Activated naive CD8-positive, alpha-beta T cell treated with anti-CD3 and anti-CD28 coated beads, Interleukin-2, amount 50 U/mL, for 24 hours (primary cell): ENCODE data around the gene CCT2.

Experiments used
- ATAC-seq: fragments of 150-1000 bp; cut with Tn5 transposase; one replicate; pipeline ENCODE4 v1.10.0; 2021
- DNase-seq: peaks from one replicate; pipeline ENCODE4 v3.0.0; 2021
- H3K27ac Mint-ChIP-seq: one replicate; pipeline ENCODE4 v1.8.0; 2021; ENCODE audit warnings: mild to moderate bottlenecking, mixed read lengths
- H3K27me3 Mint-ChIP-seq: one replicate; pipeline ENCODE4 v1.8.0; 2021; ENCODE audit warnings: mixed read lengths
- H3K36me3 Mint-ChIP-seq: one replicate; pipeline ENCODE4 v1.8.0; 2021; ENCODE audit warnings: low read depth, mixed read lengths
- H3K4me1 Mint-ChIP-seq: one replicate; pipeline ENCODE4 v1.8.0; 2021; ENCODE audit warnings: mixed read lengths
- H3K4me3 Mint-ChIP-seq: one replicate; pipeline ENCODE4 v1.8.0; 2021; ENCODE audit warnings: mild to moderate bottlenecking, moderate library complexity, mixed read lengths
- H3K9me3 Mint-ChIP-seq: one replicate; pipeline ENCODE4 v1.8.0; 2021; ENCODE audit warnings: mixed read lengths

The CCT2 gene

GRCh38 chr12:69608114-69608513 lies 22.9 kb downstream of the CCT2 start:
- no peak overlapping the region for H3K4me3 Mint-ChIP-seq
- no peak overlapping the region for H3K27ac Mint-ChIP-seq
- no peak for DNase-seq
- H3K36me3 Mint-ChIP-seq = peaks cover 5% of the 10 kb centered on the region
- H3K9me3 Mint-ChIP-seq = no peaks in the 10 kb centered on the region
- no peak for ATAC-seq
- no peaks in the 10 kb centered on the region for H3K27me3 Mint-ChIP-seq
- no peaks in the 10 kb centered on the region for H3K4me1 Mint-ChIP-seq

DNA sequence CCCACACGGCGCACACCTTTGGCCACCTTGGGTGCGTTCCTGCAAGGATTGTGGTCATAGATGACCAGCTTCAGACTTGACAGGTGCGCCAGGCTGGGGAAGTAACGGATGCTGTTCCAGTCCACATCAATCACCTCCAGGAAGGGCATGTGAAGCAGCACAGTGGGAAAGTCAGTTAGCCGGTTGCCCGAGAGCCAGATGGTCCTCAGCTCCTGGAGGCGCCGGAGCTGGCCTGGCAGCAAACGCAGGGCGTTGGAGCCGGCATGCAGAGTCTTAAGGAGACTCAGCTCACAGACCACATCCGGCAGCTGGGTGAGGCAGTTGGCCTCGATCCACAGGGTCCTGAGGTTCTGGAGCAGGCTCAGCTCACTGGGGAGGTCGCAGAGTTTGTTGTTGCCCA lies 24.9 kb downstream of the CCT2 start:
- Mint-ChIP-seq H3K27ac (no peak overlapping the region), H3K27me3 (no peaks in the 10 kb centered on the region), H3K36me3 (no peaks in the 10 kb centered on the region), H3K4me1 (no peaks in the 10 kb centered on the region), H3K4me3 (no peak overlapping the region), H3K9me3 (no peaks in the 10 kb centered on the region)
- DNase-seq = no peak
- ATAC-seq = no peak

DNA sequence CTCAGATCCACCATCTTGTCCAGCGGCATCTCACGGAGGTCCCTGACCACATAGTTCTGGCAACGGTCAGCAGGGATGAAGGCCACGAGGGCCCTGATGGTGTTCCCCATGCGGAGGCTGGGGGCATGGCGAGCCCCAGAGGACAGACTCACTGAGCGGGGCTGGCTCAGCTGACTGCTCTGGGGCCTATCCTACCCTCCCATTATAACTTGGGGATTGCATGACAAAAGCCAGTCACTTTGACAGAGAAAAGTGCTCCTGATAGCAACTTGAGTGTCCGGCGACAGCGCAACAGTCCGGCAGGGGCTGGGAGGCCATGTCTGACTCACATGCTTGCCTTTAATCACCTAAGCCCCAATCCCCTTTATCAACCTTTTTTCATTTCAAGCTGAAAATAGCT lies 25.5 kb downstream of the CCT2 start, which contains the start of gene LRRC10:
Gene LRRC10 (minus strand): TSS at position 179 of the 400 bp plus-strand sequence. CDS start 69 bp downstream, at position 110.
- no peak for DNase-seq
- H3K36me3 Mint-ChIP-seq = no peaks in the 10 kb centered on the region
- peaks cover 3% of the 10 kb centered on the region for H3K27me3 Mint-ChIP-seq
- no peak for ATAC-seq
- no peaks in the 10 kb centered on the region for H3K4me1 Mint-ChIP-seq
- no peaks in the 10 kb centered on the region for H3K9me3 Mint-ChIP-seq
- H3K4me3 Mint-ChIP-seq = no peak within 1 kb of the TSS
- H3K27ac Mint-ChIP-seq = no peak within 1 kb of the TSS

DNA sequence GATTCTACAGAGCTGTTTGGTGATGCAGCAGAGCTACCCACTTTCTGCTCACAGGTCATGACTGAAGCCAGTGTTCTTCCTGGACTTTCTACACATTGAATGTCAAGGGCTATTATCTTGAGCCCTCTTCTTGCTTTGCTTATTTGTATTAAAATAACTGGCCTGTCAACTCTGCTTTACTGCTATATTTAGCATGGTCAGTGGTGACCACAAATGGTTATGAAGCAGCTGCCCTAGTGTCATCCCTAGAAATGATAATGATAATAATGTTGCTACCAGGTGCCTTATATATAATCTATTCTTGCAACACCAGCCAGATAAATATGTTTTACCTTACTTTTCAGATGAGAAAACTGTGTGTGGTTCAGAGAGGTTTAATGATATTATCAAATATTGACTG lies 28.1 kb downstream of the CCT2 start:
- H3K27me3 Mint-ChIP-seq = peaks cover 3% of the 10 kb centered on the region
- H3K4me1 Mint-ChIP-seq = no peaks in the 10 kb centered on the region
- H3K9me3 Mint-ChIP-seq = no peaks in the 10 kb centered on the region
- DNase-seq (no peak), ATAC-seq (no peak)
- H3K4me3 Mint-ChIP-seq = no peak overlapping the region
- no peak overlapping the region for H3K27ac Mint-ChIP-seq
- H3K36me3 Mint-ChIP-seq = no peaks in the 10 kb centered on the region

DNA sequence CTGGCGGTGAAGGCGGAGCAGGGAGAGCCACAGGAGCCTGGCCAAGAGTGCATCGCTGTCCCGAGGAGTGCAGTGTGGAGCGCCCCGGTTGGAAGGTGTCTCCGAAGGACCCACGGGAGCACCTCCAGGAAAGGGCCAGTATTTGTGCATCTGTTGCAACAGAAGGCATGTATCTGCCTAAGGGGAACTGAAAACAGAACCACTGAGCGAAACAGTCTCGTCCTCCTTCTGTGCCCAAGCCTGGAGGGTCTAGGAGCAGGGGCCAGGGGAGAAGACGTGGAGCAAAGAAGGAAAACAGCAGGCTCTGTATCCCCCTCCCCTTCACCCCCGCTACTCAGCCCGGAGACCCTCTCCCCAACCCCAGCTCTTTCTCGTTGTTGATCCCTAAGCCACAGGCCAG lies 30.8 kb downstream of the CCT2 start:
- Mint-ChIP-seq H3K27ac (no peak overlapping the region), H3K36me3 (no peaks in the 10 kb centered on the region), H3K4me3 (no peak overlapping the region), H3K4me1 (no peaks in the 10 kb centered on the region), H3K27me3 (peaks cover 5% of the 10 kb centered on the region), H3K9me3 (no peaks in the 10 kb centered on the region)
- DNase-seq = no peak
- no peak for ATAC-seq

DNA sequence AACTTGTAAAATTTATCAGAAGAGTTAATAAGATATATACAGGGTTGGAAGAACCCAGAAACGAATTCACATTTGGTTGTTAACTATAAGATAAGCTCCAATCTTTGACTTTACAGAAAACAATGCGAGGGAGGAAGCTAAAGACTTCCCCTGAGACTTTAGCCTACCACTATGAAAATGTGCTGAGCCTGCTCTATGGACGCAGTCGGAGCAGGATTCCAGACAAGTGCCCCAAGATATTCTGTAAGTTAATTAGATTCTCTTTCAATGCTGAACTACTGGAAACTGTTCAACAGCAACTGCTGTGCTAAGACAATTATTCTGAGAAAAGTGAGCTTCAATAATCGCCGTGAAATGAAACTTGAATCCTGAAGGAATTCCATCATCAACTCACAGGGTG lies 33.8 kb downstream of the CCT2 start:
- Mint-ChIP-seq H3K4me1 (no peaks in the 10 kb centered on the region), H3K36me3 (no peaks in the 10 kb centered on the region), H3K9me3 (no peaks in the 10 kb centered on the region), H3K27me3 (peaks cover 5% of the 10 kb centered on the region), H3K4me3 (no peak overlapping the region), H3K27ac (no peak overlapping the region)
- no peak for DNase-seq
- ATAC-seq = no peak

- no peak for DNase-seq
- Mint-ChIP-seq H3K27me3 (peaks cover 5% of the 10 kb centered on the region), H3K36me3 (no peaks in the 10 kb centered on the region), H3K4me3 (no peak overlapping the region), H3K4me1 (no peaks in the 10 kb centered on the region), H3K9me3 (no peaks in the 10 kb centered on the region), H3K27ac (no peak overlapping the region)
- no peak for ATAC-seq
These were observed 34.8 kb downstream of the CCT2 start for GRCh38 chr12:69620077-69620476.

DNA sequence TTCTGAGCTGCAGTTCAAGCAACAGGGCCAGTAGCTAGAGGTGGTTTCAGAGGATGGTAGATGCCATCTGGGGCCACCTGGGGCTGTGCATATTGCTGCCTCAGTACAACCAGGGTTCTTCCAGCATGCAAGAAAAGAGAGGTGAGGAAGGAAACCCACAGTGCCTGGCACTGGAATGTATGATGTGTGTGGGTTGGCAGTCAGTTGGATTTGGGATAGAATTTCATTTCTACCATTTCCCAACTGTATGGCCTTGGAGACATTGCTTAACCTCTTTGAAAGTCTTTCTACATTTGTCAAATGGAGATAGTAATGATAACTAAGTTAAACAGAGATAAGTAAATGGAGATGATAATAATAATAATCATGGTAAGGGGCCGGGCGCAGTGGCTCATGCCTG lies 35.7 kb downstream of the CCT2 start:
- no peak overlapping the region for H3K27ac Mint-ChIP-seq
- no peak for DNase-seq
- peaks cover 2% of the 10 kb centered on the region for H3K27me3 Mint-ChIP-seq
- H3K36me3 Mint-ChIP-seq = no peaks in the 10 kb centered on the region
- no peaks in the 10 kb centered on the region for H3K9me3 Mint-ChIP-seq
- no peaks in the 10 kb centered on the region for H3K4me1 Mint-ChIP-seq
- H3K4me3 Mint-ChIP-seq = no peak overlapping the region
- no peak for ATAC-seq

DNA sequence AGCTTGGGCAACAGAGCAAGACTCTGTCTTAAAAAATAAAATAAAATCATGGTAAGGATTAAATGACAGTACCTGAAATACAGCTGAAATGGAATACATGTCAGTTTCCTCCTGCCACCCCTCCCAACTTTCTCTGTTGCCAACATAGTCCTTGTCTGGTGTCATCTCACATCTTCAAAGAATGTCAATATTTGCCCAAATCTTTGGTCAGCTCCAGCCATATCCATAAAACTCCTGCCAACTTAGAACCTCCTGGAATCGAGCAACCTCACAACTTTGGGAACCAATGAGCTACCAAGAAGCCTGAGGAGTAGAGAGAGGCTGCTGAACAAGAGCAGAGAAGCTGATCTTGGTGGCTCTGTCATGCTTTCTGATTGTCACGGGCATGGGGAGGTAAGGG lies 36.3 kb downstream of the CCT2 start:
- no peak for ATAC-seq
- no peak for DNase-seq
- Mint-ChIP-seq H3K27ac (no peak overlapping the region), H3K27me3 (peaks cover 2% of the 10 kb centered on the region), H3K9me3 (no peaks in the 10 kb centered on the region), H3K4me3 (no peak overlapping the region), H3K36me3 (no peaks in the 10 kb centered on the region), H3K4me1 (no peaks in the 10 kb centered on the region)

DNA sequence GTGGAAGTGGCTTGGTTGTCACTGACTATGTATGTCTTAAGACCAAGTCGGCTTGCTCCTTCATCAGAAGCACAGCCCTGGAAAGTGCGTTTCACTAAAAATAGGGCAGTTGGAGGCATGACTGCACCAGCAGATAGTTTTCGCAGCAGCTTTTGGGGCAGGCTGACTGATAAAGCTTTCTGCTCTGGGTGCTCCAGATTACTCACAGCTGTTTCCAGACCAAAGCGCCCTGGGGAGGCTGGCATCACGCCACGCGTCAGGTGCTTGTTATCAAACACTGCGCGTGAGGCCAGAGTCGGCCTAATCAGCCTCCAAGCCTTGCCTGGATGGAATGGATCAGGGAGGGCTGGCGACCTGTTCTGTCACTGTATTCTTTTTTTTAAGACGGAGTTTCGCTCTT lies 38.7 kb downstream of the CCT2 start:
- DNase-seq (no peak), ATAC-seq (no peak)
- H3K27me3 Mint-ChIP-seq = peaks cover 2% of the 10 kb centered on the region
- no peak overlapping the region for H3K4me3 Mint-ChIP-seq
- no peaks in the 10 kb centered on the region for H3K4me1 Mint-ChIP-seq
- no peaks in the 10 kb centered on the region for H3K36me3 Mint-ChIP-seq
- H3K9me3 Mint-ChIP-seq = no peaks in the 10 kb centered on the region
- H3K27ac Mint-ChIP-seq = no peak overlapping the region

- Mint-ChIP-seq H3K4me1 (no peaks in the 10 kb centered on the region), H3K4me3 (no peak overlapping the region), H3K36me3 (no peaks in the 10 kb centered on the region), H3K27me3 (no peaks in the 10 kb centered on the region), H3K9me3 (no peaks in the 10 kb centered on the region), H3K27ac (no peak overlapping the region)
- DNase-seq = no peak
- no peak for ATAC-seq
These were observed 42.2 kb downstream of the CCT2 start for GRCh38 chr12:69627501-69627900.

- ATAC-seq (no peak), DNase-seq (no peak)
- Mint-ChIP-seq H3K36me3 (no peaks in the 10 kb centered on the region), H3K4me1 (no peaks in the 10 kb centered on the region), H3K27ac (no peak overlapping the region), H3K4me3 (no peak overlapping the region), H3K27me3 (no peaks in the 10 kb centered on the region), H3K9me3 (no peaks in the 10 kb centered on the region)
These were observed 44.9 kb downstream of the CCT2 start for GRCh38 chr12:69630191-69630590.

DNA sequence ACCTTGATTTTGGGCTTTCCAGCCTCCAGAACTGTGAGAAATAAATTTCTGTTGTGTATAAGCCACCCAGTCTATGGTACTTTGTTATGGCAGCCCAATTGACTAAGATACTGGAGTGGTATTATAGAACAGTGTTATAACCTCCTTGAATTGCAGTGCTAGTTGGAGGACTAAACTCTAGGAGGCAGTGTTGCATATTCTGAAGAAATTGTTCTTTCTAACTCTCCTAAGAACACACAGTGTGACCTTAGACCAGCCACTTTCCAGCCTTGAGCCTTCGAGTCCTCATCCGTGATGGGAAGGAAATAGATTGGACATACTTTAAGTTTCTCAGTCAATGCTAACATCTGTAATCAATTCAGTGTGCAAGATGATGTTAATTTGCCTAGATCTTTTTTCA lies 47.8 kb downstream of the CCT2 start:
- no peak for ATAC-seq
- H3K36me3 Mint-ChIP-seq = no peaks in the 10 kb centered on the region
- no peak overlapping the region for H3K4me3 Mint-ChIP-seq
- H3K27me3 Mint-ChIP-seq = no peaks in the 10 kb centered on the region
- no peak for DNase-seq
- no peak overlapping the region for H3K27ac Mint-ChIP-seq
- no peaks in the 10 kb centered on the region for H3K9me3 Mint-ChIP-seq
- H3K4me1 Mint-ChIP-seq = no peaks in the 10 kb centered on the region

GRCh38 chr12:69639400-69640016 lies 54.2 kb downstream of the CCT2 start:
- no peak overlapping the region for H3K27ac Mint-ChIP-seq
- H3K27me3 Mint-ChIP-seq = peaks cover 2% of the 10 kb centered on the region
- no peaks in the 10 kb centered on the region for H3K9me3 Mint-ChIP-seq
- peak; percentile 72 for ATAC-seq
- peak; percentile 69 for DNase-seq
- no peak overlapping the region for H3K4me3 Mint-ChIP-seq
- no peaks in the 10 kb centered on the region for H3K36me3 Mint-ChIP-seq
- peaks cover 2% of the 10 kb centered on the region for H3K4me1 Mint-ChIP-seq

DNA sequence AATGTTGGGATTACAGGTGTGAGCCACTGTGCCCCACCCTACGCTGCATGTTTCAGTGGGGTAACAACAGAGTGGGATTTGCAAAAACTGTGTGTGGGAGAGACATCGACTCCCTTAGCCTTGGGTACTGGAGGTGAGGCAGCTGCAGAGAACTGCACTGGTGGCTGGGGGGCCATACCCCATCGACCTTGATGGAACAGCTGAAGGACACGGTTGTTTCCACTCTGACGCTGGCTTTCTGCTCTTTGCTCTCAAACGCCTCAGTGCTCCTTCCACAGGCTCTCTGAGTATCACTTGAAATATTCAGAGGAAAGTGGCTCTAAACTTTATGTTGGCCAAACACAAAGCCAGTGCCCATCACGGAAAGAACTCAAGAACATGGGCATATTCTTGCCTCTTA lies 56.3 kb downstream of the CCT2 start:
- ATAC-seq = no peak
- Mint-ChIP-seq H3K36me3 (no peaks in the 10 kb centered on the region), H3K9me3 (no peaks in the 10 kb centered on the region)

DNA sequence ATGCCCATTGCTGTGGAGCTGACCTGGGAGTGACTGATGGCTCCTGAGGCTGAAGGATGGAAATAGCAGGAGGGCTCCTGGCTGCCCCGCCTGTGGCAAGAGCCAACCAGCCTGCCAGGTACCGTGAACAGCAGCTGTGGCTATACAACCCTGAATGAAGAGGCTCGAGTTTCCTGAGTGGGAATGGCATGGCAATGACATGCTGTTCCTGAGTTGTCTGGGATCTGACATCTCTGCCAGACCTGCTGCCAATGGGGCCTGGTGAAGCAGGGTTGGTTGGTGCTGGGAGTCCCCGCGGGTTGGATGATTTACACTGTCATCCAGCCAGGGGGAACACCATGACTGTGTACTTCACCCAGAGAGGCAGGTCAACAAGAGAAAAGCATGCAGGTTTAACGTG lies 57.3 kb downstream of the CCT2 start:
- no peak overlapping the region for H3K27ac Mint-ChIP-seq
- ATAC-seq = no peak
- H3K4me1 Mint-ChIP-seq = peaks cover 2% of the 10 kb centered on the region
- no peak for DNase-seq
- H3K9me3 Mint-ChIP-seq = no peaks in the 10 kb centered on the region
- peaks cover 4% of the 10 kb centered on the region for H3K27me3 Mint-ChIP-seq
- H3K4me3 Mint-ChIP-seq = no peak overlapping the region
- no peaks in the 10 kb centered on the region for H3K36me3 Mint-ChIP-seq

More for the DNA sequence above, 56.3 kb downstream of the CCT2 start:
- H3K27ac Mint-ChIP-seq = no peak overlapping the region
- DNase-seq = no peak
- no peak overlapping the region for H3K4me3 Mint-ChIP-seq
- H3K4me1 Mint-ChIP-seq = peaks cover 2% of the 10 kb centered on the region
- H3K27me3 Mint-ChIP-seq = peaks cover 2% of the 10 kb centered on the region
